GM18508 (cell line): Measurements from ENCODE around the gene PRKAG3.

Source experiments
- ATAC-seq: cut with Tn5 transposase; IDR thresholded peaks from one replicate; pipeline ENCODE4 v1.9.1; 2021; ENCODE audit warnings: moderate number of reproducible peaks; ENCODE audit not compliant: insufficient read depth, unreplicated experiment

PRKAG3 gene

DNA sequence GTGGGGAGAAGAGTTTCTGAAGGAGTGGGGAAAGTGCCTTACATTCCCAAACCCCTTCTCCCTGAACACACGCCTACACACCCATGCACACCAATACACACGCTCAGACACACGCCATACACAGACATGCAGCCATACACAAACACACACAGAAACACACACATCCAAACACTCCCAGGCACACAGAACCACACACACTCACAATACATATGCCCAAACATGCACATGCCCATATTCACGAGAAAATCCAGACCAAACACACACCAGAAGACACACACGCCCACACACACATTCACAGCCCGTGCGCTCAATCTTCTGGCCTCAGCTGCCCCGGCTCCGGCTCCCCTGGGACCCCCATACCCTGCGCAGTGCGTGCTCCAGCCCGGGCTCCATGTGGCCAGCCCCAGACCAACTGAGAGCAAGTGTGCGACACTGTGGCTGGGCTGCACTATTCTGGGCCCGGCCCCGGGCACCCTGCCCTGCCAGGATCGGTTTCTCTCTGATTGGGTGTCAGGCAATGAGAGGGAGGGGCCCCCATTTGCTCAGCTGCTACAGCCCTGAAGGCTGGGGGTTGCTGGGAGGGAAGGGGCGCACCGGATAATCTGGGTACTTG lies at the start of gene PRKAG3:
PRKAG3 (minus strand) TSS at position 426 of the 613 bp plus-strand sequence.
- ATAC-seq = no peak

DNA sequence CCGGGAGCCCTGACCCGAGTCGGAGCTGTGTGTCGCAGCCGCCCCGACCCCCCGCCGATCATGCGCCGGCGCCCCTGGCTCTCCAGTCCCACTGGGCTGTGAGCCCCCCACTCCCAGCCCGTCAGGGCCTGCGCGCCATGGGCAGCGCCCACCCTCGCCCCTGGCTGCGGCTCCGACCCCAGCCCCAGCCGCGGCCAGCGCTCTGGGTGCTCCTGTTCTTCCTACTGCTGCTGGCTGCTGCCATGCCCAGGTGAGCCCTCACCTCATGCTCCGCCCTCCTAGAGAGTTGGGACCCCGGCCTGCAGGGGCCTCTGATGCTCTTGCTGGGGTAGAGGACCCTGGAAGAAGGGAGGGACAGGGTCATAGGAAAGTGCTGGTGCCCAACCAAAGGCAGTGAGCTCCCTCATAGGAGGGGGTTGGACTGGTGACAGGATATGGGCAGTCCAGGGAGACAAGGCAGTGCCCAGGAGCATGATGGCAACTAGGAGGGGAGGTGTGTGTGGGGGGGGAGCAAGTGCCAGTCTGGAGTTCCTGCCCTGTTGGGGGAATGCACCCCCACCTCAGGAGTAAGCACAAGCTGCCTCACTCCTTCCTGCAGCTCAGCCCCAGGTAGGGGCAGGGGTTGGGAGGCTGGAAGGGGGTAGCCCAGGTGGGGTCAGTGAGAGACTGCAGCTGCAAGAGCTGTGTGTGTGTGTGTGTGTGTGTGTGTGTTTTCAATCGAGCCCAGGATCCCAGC lies 49.4 kb upstream of the PRKAG3 start:
- ATAC-seq = no peak

DNA sequence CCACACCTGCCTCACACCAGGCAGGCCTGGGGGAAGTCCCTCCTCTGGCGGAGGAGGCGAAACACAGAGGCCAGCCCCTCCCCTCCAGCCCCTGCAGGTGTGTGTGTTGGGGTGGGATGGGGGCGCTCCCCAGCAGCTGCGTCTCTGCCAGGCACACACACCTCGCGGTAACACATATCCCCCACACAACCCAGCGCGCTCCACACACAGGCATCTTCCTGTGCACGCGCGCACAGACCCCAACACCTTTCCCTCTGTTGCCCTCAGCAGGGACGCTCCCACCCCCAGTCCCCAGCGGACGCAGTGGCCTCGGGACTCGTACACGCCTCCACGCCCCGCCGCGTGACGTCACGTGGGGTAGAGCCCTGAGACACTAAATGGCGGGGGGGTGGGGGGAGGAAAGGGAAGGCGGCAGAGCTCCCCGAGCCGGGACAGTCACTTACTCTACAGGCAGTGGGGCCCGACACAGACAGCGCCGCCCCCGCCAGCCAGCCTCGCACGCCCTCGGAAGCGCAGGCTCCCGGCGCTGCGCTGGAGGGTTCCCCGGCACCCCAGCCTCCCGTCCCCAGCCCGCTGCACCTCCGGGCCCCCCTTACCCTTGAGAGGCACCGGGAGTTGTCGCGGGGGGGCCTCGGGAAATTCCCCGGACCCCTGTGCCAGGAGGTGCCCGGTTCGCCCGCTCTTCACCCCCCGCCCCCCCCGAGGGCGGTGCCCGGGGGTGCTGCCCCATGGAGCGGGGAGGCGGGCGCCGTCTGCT lies 48.7 kb upstream of the PRKAG3 start, which contains the start of gene WNT10A:
WNT10A (plus strand) TSS at position 751 of the 757 bp plus-strand sequence. CDS start 144 bp downstream, outside the sequence.
- ATAC-seq = peak; percentile 50

DNA sequence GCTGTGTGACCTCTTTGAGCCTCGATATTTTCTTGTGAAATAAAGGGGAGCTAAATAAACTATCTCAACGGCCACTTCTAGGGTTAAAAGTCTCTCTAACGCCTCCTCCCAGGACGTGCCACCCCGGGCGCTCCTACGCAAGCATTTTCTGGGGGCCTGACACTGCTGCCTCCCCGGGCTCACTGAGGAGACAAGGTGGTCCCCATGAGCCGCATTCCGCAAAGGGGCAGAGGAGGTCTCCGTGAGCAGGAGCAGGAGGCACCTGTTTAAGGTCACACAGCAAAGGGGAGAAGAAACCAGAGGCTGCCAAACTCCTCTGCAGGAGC lies 48.1 kb upstream of the PRKAG3 start:
- peak; percentile 3 for ATAC-seq

DNA sequence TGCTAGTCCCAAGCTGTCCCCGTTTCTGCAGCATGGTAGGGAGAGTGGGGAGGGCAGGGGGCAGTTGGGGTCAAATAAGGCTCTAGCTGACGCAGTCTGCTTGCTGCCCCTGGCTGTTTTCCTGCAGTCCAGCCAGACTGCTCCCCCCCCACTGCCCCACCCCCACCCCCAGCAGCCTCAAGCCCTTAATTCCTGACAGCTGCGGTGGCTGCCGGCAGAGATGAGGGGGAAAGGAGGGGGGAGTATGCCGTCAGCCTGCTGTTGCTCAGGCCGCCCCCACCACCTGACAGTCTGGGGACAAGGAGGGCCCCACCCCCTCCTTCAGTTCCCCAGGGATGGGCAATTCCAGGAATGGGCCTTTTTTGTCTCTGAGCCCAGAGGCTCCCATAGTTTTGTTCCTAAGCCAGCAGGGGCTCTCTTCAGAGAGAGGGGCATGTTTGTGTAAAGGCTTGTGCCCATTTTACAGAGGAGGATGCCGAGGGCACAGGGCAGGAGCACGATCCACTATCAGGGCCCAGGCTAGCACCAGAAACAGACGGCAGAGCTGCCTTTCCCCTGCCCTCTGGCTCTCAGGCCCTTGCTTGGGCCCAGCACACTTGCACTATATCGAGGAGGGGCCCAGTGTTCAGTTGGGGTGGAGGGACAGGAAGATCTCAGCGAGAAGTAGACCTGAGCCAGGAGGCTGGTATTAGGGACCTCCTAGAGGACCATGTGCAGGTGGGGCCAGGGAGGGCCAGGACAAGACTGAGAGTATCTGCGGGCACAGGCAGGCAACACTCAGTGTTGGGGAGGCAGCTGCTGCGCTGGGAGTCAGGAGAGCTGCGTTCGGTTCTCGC lies 47.5 kb upstream of the PRKAG3 start:
- no peak for ATAC-seq

DNA sequence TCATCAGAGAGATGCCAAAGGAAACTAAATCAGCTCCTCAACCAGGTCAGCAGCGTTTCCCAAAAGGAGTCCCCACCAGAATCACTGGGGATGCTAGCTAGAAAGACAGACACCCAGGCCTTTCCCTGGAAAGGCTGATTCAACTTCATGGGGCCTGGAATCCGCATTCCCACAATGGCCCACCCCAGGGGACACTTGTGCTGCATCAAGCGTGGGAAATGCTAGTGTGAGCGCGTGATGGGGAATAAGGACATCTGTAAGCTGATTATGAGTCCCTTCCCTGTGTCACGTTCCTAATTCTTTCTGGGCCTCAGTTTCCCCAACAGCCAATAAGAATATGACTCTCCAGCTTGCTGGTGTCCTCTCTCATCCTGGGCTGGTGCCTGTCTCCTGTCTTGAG lies 46.9 kb upstream of the PRKAG3 start:
- ATAC-seq = no peak

DNA sequence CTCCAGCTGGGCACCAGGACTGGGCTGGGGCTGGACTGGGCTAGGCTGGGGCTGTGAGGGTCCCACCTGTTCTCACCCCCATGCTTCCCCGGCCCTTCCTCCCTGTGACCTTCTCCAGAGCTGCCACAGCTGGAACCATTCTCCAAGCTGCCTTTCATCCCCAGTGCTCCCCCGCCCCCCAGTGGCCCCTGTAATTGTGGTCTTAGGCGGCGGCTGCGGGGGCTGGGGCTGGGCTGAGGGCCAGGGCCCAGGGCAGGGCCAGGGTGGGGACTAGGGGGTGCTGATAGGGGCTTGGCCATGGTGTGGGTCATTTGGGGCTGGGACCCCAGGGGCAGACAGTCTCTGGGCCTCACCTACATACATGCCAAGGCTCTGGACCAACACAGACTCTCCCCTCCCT lies 46.3 kb upstream of the PRKAG3 start:
- ATAC-seq = no peak

DNA sequence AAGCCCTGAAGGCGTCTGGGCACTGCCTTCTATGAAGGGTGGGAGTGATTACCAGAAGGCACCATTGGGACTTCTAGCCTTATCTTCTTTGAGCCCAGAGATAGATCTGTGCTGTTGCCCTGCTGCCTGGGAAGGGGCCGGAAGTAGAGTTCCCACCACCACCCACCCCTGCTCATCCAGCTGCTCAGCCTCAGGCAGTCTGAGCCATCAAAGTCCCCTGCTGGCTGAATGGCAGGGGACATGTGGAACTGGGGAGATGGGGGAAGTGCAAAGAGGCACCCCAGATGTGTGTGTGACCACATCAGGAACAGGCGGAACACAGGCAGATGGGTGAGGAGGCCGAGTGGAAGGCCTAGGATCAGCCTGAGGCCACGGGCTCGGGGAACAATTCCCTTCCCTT lies 45.7 kb upstream of the PRKAG3 start:
- ATAC-seq = no peak

DNA sequence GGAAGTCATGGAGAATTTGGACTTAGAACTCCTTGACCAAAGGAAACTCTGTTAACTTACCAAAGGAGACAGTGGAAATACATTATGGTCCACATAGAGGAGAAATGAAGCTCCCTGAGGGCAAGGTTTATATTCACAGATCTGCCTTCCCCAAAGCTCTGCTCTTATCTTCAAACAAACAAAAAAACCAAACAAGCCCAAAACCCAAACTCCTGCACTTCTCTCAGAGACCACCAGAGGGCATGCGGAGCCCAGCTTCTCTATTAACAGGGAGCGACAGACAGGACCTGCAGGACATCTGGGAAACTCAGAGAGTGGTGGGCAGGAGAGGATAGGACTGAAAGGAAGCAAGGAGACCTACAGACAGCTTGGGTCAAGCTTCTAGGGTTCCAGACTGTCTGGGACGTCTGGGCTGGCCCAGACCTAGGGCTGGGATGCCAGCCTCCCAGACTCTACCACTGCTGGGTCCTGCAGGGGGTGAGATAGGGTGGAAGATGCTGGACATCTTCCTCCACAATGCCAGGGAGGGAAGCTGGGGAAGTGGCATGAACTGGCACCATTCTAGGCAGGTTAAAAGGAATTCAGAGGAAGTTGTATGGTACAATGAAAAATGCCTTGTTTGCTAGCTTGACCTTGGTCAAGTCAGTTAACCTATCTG lies 45.1 kb upstream of the PRKAG3 start:
- ATAC-seq = no peak

DNA sequence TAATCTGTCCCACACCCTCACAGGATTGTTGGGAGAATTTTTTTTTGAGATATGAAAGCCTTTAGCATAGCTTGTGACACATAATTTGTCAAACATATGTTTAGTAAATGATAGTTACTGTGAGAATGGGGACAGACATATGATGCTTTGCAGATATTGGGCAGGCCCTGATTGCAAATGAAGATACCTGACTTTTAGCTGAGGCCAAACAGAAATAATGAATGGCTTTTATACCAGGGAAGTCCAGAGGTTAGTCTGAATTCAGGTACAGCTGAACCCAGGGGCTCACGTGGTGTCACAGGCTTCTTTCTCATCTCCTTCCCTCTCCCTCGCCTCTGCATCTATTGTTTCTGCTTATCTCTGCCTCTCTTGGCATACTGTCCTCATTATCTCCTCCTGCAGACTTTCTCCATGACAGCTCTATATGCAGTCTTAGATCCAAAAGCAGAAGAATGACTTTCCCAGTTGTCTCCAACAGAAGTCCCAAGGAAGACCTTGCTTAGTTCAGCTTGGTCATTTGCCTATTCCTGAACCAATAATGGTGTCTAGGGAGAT lies 44.2 kb upstream of the PRKAG3 start:
- no peak for ATAC-seq

DNA sequence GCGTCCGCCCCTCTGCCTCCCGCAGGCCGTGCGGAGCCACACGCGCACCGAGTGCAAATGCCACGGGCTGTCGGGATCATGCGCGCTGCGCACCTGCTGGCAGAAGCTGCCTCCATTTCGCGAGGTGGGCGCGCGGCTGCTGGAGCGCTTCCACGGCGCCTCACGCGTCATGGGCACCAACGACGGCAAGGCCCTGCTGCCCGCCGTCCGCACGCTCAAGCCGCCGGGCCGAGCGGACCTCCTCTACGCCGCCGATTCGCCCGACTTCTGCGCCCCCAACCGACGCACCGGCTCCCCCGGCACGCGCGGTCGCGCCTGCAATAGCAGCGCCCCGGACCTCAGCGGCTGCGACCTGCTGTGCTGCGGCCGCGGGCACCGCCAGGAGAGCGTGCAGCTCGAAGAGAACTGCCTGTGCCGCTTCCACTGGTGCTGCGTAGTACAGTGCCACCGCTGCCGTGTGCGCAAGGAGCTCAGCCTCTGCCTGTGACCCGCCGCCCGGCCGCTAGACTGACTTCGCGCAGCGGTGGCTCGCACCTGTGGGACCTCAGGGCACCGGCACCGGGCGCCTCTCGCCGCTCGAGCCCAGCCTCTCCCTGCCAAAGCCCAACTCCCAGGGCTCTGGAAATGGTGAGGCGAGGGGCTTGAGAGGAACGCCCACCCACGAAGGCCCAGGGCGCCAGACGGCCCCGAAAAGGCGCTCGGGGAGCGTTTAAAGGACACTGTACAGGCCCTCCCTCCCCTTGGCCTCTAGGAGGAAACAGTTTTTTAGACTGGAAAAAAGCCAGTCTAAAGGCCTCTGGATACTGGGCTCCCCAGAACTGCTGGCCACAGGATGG lies 42.0 kb upstream of the PRKAG3 start:
- ATAC-seq = no peak

DNA sequence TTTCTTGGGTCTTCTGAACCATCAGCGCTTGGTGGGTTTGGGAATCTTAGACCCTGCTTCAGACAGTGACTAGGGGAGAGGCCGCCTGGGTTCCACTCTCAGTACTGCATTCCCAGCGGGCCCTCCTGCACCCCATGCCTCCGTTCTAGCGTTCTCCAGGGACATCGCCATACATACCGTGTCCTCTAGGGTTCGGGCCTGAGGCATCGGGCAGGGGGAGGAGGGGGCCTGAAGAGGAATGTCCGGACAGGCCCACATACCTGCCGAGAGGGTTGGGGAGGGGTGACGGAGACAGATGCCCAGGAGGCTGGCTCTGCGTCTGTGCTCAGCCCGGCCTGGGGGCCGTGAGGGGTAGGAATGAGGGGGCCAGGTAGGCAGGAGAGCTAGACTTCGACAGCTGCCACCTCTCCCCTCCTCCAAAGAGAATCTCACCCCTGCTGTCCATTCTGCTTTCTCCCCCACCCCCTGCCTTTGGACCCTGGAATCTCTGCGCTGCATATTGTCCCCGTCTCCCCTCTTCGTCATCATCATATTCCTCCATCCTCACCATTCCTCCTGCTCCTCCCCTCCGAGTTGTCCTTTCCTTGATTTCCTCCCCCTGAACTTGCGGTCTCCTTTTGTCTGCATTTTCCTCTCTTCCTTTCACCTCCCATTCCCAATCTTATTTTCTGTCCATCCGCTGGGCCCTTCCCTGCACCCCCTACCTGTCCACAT lies 41.2 kb upstream of the PRKAG3 start:
- no peak for ATAC-seq

DNA sequence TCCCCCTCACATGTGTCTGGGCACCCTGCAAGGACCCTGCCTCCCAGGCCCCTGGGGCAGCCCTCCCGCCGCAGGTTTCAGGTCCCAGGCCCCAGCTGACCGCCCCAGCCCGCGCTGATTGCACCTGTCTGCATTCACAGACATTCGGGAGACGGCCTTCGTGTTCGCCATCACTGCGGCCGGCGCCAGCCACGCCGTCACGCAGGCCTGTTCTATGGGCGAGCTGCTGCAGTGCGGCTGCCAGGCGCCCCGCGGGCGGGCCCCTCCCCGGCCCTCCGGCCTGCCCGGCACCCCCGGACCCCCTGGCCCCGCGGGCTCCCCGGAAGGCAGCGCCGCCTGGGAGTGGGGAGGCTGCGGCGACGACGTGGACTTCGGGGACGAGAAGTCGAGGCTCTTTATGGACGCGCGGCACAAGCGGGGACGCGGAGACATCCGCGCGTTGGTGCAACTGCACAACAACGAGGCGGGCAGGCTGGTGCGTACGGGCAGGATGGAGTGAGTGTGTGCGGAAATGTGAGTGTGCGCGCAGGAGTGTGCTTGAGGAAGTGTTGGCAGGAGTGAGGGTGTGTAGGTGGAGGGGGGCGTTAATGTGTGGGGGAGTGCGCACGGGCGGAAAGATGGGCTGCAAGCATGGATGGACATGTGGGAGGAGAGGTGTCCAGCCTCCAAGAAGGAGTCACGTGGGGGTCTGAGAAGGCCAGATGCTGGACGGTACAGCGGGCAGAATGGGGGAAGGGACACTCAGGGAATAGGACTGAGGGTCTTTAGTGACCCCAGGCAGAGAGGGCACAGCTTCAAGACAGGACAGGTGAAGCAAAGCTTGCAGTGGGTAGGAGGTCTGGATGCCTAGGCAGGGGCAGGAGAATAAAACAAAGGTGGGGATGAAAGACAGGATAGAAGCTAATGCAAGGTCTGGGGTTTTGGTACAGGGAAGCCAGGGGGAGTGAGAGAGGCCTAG lies 40.0 kb upstream of the PRKAG3 start:
- no peak for ATAC-seq

DNA sequence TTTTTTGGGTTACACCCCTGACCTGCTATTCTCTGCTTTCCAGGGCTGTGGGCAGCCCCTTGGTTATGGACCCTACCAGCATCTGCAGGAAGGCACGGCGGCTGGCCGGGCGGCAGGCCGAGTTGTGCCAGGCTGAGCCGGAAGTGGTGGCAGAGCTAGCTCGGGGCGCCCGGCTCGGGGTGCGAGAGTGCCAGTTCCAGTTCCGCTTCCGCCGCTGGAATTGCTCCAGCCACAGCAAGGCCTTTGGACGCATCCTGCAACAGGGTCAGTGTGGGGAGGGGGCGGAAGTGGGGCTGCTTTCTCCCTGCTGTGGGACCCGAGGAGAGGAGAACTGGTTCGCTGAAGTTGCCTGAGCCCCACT lies 39.4 kb upstream of the PRKAG3 start:
- ATAC-seq = no peak

DNA sequence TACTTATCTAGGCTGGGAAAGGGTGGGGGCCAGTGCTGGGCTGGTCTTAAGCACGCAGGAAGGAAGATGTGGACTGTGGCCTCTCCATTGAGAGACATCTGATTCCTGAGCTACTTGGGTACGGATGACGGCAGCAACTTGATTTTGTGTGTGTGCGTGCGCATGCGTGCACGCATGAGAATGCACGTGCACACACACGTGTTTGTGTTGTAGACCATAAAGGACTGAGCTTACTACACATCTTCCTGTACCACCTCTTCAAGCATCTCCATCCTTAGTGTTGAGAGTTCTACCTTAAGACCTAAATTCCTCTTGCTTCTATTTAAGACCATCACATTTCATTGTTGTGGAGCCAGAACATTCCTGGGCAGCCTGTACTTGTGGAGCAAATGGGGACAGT lies 37.5 kb upstream of the PRKAG3 start:
- no peak for ATAC-seq

DNA sequence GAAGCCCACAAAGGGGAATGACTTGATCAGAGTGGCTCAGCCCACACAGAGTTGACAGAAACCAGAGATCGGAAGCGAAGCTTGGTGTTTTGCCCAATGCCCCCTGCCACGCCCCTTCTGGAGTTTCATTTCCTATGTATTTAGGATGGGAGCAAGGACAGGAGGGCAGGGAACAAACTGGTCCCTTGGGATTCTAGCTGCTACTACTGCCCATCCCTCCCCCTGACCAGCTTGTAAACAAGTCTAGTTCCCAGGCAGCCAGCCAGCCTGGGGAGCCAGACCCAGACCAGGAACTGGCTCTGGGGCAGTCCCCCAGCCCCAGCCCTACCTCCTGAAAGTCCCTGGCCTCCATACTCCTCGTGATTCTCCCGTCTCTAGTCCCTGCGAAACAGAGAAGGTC lies 36.3 kb upstream of the PRKAG3 start:
- no peak for ATAC-seq

DNA sequence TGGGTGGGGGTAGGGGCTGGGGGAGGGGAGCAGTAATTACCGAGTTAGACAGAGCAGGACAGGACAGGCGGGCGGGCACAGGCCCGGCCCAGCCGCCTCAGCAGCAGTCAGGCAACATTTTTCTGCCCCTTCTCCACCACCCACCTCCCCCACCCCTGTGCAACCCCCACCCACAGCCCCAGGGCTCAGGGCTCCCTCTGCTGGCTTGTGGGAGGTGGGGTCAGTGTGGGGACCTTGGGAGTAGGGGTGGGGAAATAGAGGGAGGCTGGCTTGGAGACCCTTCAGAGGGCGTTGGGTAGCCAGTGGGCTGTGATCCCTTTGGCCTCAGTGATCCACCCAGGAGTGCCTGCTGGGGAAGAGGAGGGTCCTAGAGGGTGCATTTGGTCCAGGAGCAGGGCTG lies 34.4 kb upstream of the PRKAG3 start:
- ATAC-seq = no peak
